ENCODE results near the gene STC2. TPM values are rescaled to one million over a fixed set of nuclear protein-coding genes. Genes with fewer than 3 reads are reported as not detected.

STC2 gene
- total and polyA plus RNA-seq, 2 of the 8 experiments (the other 6 are each of a cell fraction or from before 2014, with no cell fraction given), result 26.4 to 53.1 TPM

- Histone ChIP-seq H2BK20ac (ENCODE audit: low read length) (no peak overlapping the region), H4K91ac (replicated peaks; ENCODE audit: insufficient read length, low read length) (no peak overlapping the region), H3K79me2 (ENCODE audit: control insufficient read depth in 1 of 2, insufficient read depth in 2 of 2, low read length in 2 of 2) (no peaks in the 10 kb centered on the region), H3K79me1 (ENCODE audit: low read depth, low read length) (no peaks in the 10 kb centered on the region), H2BK5ac (ENCODE audit: low read depth, low read length) (no peak overlapping the region), H3K4me3 (ENCODE audit: extremely low read depth in 1 of 4, insufficient read depth in 2 of 4, low read depth in 3 of 4, low read length in 4 of 4) (no peak overlapping the region), H4K8ac (ENCODE audit: extremely low read depth, insufficient read depth, low read length) (no peak overlapping the region), H3K23me2 (ENCODE audit: low read depth, low read length) (peaks cover 7% of the 10 kb centered on the region; the same call in 1 of the 2 replicates), H3K4ac (replicated peaks; ENCODE audit: insufficient read length, low read depth, low read length) (no peak overlapping the region), H2BK12ac (ENCODE audit: low read depth, low read length) (no peak overlapping the region), H4K20me1 (replicated peaks in 1 of 2; ENCODE audit: control insufficient read depth in 1 of 2, insufficient read depth in 2 of 2, low read length in 2 of 2) (peaks cover 0 to 2% of the 10 kb centered on the region in 2 experiments), H3K23ac (ENCODE audit: insufficient read length) (no peak overlapping the region), H3K27ac (ENCODE audit: low read depth, low read length) (no peak overlapping the region), H4K5ac (ENCODE audit: insufficient read length, low read depth, low read length) (no peak overlapping the region), H3K27me3 (replicated peaks in 1 of 4; ENCODE audit: control insufficient read depth in 3 of 4, extremely low read depth in 1 of 4, insufficient read depth in 3 of 4, low read length in 3 of 4) (peaks cover 3 to 20% (median 18%) of the 10 kb centered on the region in 4 experiments), H3K18ac (ENCODE audit: extremely low read depth, low read length) (no peak overlapping the region), H3K9ac (replicated peaks in 1 of 4; ENCODE audit: extremely low read depth in 1 of 4, low read depth in 3 of 4, low read length in 3 of 4) (no peak overlapping the region), H3K4me1 (replicated peaks in 1 of 4; ENCODE audit: control insufficient read depth in 3 of 4, insufficient read depth in 4 of 4, low read length in 3 of 4) (peaks cover 2 to 10% (median 4%) of the 10 kb centered on the region in 4 experiments; a peak in 6 of 7 replicates), H3K36me3 (ENCODE audit: control insufficient read depth in 2 of 4, insufficient read depth in 4 of 4, low read length in 3 of 4) (no peaks in the 10 kb centered on the region), H2BK15ac (ENCODE audit: low read length) (no peak overlapping the region), H3K9me3 (ENCODE audit: insufficient read depth in 2 of 2, low read depth in 1 of 2, low read length in 1 of 2) (peaks cover 0 to 3% of the 10 kb centered on the region in 2 experiments; a peak in 1 of 4 replicates), H3K56ac (replicated peaks; ENCODE audit: insufficient read length, low read depth, low read length) (no peak overlapping the region), H2AFZ (ENCODE audit: low read length) (no peak overlapping the region), H2AK5ac (ENCODE audit: low read depth, low read length) (no peak overlapping the region), H3K14ac (ENCODE audit: insufficient read length) (no peak overlapping the region), H3K4me2 (ENCODE audit: insufficient read depth in 1 of 2, low read depth in 2 of 2, low read length in 2 of 2) (no peak overlapping the region; a peak in 1 of 4 replicates), H2BK120ac (replicated peaks; ENCODE audit: low read depth, low read length) (no peak overlapping the region)
- POLR2A ChIA-PET (ENCODE audit: partially characterized antibody), result interaction anchor here (1.2 to 4.9 kb wide), 2 partner anchors 31 to 41 kb away, joined by 3 to 32 read pairs; partner anchors contain the start of gene STC2
- no peak for DNase-seq (ENCODE audit: low read depth in 1 of 2, low spot score in 2 of 2)
- CTCF ChIA-PET (ENCODE audit: partially characterized antibody), result interaction anchor here (1.2 kb wide), 1 partner anchor 45 kb away, joined by 4 read pairs; no protein-coding TSS in a partner anchor
- FAIRE-seq, result no peak
- 68% methylated on average over 7 of the region's 7 CpGs; no CpG with 5 or more reads in 1 of the 2 experiments for WGBS, 2 experiments (ENCODE audit: extremely low coverage in 1 of 2, insufficient coverage in 1 of 2, insufficient read length in 1 of 2, insufficient replicate concordance in 2 of 2, low coverage in 1 of 2, low lambda C conversion rate in 2 of 2, missing lambda C conversion rate in 1 of 2)
- no peak for TF ChIP-seq EGR1 (IDR thresholded peaks at IDR 0.05; ENCODE audit: borderline replicate concordance, low read depth, low read length)
- no peak for TF ChIP-seq TEAD4 (IDR thresholded peaks at IDR 0.05; ENCODE audit: low read depth, low read length)
- TF ChIP-seq CHD2 (IDR thresholded peaks at IDR 0.05; ENCODE audit: low read length), result no peak
- no peak for TF ChIP-seq SP2 (IDR thresholded peaks at IDR 0.05; ENCODE audit: low read length)
- TF ChIP-seq, protein P1, sequence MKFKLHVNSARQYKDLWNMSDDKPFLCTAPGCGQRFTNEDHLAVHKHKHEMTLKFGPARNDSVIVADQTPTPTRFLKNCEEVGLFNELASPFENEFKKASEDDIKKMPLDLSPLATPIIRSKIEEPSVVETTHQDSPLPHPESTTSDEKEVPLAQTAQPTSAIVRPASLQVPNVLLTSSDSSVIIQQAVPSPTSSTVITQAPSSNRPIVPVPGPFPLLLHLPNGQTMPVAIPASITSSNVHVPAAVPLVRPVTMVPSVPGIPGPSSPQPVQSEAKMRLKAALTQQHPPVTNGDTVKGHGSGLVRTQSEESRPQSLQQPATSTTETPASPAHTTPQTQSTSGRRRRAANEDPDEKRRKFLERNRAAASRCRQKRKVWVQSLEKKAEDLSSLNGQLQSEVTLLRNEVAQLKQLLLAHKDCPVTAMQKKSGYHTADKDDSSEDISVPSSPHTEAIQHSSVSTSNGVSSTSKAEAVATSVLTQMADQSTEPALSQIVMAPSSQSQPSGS (IDR thresholded peaks at IDR 0.05; ENCODE audit: low read length), result no peak
- no peak for TF ChIP-seq RBBP5 (IDR thresholded peaks at IDR 0.05; ENCODE audit: borderline replicate concordance, low read depth, low read length)
- TF ChIP-seq CEBPB (IDR thresholded peaks at IDR 0.05; ENCODE audit: low read depth, low read length), result no peak
- TF ChIP-seq KDM4A (IDR thresholded peaks at IDR 0.05; ENCODE audit: low read depth, low read length, severe bottlenecking), result no peak
- TF ChIP-seq NRF1 (IDR thresholded peaks at IDR 0.05; ENCODE audit: low read depth, low read length), result no peak
- TF ChIP-seq YY1 (IDR thresholded peaks at IDR 0.05; ENCODE audit: low read depth, low read length), result no peak
- TF ChIP-seq CBX8 (IDR thresholded peaks at IDR 0.05; ENCODE audit: borderline replicate concordance, low read depth, low read length), result no peak
- no peak for TF ChIP-seq TCF12 (IDR thresholded peaks at IDR 0.05; ENCODE audit: low read depth, low read length)
Measured at GRCh38 chr5:173287086-173287485, 41.1 kb downstream of the STC2 start.
